HG03558 (cell line): ENCODE data around the gene TWNK.

Experiments
- ATAC-seq: cut with Tn5 transposase; IDR thresholded peaks from one replicate; pipeline ENCODE4 v1.9.1; 2021; ENCODE audit warnings: moderate number of reproducible peaks; ENCODE audit not compliant: unreplicated experiment; ENCODE audit errors: extremely low read depth

TWNK gene

GRCh38 chr10:100993986-100994708 is 6.8 kb downstream of the TWNK start:
- no peak for ATAC-seq

DNA sequence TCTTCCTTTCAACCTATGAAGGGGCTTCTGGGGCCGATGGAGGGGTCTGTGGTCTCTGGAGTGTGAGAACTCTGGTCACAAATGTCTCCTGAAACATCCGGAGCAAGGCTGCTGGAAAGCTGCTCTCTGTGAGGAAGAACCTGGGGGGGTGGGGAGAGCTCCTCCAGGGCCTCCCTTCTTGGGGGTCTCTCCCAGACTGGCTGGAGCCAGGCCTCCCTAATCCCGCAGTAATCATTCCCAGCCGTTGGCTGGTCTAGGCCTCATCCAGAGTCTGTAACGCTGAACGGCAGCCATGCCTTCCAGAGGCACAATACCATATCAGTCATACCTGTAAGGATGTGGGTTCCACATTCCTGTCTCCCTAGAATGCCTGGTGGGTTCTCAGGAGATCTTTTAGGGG is 7.8 kb downstream of the TWNK start:
- no peak for ATAC-seq

DNA sequence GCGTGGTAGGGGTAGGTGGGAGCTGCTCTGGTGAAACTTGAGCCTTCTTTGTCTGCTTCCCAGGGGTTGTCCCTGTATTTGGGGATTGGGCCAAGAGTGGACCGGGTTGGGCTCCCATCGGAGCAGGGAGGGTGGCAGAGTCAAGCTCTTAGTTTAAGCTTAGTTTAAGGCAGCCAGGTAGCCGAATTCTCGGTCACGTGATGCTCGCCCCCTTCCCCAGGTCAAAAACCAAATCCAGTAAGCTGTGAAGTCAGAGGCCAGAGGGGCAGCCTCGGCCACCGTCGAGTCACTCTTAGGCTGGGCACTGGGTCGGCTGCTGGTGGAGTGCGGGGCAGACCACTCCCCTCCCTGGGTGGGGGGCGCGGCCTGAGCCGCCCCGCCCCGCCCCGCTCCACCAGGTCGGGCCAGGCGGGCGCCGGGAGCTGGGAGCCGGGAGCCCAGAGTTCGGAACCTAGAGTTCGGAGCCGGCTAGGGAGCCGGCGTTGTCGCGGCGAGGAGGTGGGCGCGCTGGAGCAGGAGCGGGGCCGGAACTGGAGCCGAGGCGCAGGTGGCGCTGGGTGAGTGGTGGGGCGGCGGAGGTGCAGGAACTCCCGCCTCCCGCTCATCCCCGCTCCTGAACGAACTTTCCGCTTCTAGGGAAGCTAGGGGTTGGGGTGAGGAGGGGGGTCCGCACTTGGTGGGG is 9.5 kb downstream of the TWNK start:
- ATAC-seq = no peak

DNA sequence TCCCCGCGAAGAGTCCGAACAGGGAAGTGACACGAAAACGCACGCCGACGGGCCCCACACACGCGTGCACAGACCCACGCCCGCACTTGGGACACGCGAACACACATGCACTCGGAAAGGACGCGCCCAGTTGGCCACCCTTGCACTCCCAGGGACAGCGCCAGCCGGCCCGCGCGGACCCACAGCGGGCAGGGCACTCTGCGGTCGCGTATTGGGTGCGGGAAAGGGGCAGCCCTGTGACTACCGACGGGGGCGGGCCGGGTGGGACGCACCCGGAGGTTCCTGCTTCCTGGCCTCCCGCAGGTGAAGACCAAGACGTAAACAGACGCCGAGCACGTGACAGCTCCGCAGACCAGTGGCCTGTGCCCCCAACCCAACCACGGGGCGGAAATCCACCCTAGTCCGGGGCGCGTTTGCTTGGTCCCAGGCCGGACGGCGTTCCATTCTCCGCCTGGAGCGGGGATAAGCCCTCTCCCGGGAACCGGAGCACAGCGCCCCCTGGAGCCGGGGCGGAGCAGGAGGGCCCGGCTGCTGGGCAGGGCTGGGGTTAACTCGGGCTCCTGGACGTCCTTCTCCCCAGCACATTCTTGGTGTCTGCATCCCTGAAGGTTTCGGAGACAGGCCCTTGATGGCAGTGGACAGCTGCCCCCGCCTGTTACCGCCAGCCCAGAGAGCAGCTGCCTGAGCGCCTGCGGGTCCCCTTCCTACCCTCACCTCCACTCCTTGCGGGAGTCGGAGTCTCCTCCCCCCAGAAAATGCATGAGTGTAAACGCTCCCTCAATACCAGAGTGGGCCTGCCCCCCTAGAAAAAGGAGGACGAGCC is 10.2 kb downstream of the TWNK start:
- no peak for ATAC-seq

DNA sequence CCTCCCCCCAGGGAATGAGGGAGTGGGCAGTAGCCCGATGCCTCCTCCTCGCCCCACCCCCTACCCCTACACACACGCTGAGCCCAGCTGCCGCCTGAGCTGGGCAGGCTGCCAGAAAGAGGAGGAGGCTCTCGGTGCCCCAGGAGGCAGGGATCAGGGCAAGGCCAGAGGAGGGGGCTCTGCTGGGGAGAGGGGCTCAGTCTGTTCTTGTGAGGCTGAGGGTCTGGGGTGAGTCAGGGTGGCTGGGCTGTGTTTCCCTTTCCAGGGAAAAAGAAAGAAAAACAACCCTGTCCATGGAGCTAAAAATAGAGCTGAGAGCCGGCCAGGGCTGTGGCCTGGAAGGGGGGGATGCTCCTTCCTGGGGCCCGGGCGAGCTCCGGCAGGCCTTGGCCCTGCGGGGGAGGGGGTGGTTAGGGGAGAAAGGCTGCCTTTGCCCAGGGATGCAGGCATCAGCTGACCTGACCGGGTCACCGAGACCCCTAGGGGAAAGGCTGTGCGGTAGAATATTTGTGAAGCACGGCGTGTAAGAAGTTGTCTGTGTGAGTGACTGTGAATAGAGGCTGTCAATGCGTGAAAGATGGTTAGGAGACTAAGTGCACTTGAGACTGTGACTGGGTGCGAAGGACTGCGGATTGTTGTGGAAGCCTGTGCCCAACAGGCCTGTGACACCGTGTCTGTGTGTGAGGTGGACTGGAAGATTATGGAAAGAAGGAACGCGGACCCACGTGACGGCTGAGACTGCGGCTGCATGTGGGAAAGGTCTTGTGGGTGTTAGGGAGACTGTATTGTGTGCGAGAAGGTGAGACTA is 11.0 kb downstream of the TWNK start:
- ATAC-seq = no peak

- no peak for ATAC-seq
These were observed 11.8 kb downstream of the TWNK start for GRCh38 chr10:100998991-100999741.

GRCh38 chr10:100999742-101000126 is 12.4 kb downstream of the TWNK start, which contains the start of gene LZTS2:
Gene LZTS2, plus strand, starts transcription at chr10:100999808. Its CDS starts 2,731 bp downstream, at chr10:101002539.
- ATAC-seq = no peak

GRCh38 chr10:101000127-101000914 is 13.0 kb downstream of the TWNK start:
- ATAC-seq = no peak

DNA sequence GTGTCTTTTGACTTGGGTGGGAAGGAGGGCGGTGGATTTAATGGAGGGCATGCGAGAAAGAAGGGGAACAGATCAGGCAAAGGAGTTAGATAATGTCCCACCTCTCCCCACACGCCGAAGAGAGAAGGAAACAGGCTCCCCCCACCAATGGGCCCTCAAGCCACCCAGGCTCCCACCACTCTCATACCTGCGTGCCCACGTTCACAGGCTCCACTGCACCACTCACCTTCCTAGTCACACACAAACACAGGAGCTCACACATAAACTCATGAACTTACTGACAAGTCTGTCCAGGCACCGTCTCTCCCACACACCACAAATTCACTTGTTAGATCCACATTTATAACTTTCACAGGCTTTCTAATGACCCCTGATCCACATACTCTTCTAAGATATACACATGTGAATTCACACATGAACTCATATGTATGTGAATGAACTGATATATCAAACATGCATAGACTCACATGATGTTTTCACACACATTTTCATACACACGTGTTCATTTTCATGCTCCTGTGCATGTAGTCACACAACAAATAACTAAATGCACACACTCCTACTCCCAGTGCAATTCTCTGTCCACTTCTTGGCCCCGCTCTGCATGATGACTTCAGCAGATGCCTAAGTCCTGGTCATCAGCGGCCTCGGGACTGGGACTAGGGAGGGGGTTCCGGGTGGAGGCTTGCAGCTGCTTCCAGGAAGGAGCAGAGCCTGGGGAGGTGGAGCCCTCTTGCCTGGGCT is 13.7 kb downstream of the TWNK start:
- no peak for ATAC-seq

GRCh38 chr10:101001659-101002035 is 14.3 kb downstream of the TWNK start:
- no peak for ATAC-seq

DNA sequence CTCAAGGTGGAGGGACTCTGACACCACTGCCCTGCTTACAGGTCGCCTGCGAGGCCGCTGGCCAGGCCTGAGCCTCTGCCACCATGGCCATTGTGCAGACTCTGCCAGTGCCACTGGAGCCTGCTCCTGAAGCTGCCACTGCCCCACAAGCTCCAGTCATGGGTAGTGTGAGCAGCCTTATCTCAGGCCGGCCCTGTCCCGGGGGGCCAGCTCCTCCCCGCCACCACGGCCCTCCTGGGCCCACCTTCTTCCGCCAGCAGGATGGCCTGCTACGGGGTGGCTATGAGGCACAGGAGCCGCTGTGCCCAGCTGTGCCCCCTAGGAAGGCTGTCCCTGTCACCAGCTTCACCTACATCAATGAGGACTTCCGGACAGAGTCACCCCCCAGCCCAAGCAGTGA is 15.1 kb downstream of the TWNK start:
- ATAC-seq = no peak

DNA sequence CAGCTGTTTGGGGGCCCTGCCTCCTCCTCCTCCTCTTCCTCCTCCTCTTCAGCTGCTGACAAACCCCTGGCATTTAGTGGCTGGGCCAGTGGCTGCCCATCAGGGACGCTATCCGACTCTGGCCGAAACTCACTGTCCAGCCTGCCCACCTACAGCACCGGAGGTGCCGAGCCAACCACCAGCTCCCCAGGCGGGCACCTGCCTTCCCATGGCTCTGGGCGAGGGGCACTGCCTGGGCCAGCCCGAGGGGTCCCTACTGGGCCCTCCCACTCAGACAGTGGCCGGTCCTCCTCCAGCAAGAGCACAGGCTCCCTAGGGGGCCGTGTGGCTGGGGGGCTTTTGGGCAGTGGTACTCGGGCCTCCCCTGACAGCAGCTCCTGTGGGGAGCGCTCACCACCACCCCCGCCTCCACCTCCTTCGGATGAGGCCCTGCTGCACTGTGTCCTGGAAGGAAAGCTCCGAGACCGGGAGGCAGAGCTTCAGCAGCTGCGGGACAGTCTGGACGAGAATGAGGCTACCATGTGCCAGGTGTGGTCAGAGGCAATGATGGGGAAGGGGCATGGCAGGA is 16.4 kb downstream of the TWNK start:
- ATAC-seq = no peak

DNA sequence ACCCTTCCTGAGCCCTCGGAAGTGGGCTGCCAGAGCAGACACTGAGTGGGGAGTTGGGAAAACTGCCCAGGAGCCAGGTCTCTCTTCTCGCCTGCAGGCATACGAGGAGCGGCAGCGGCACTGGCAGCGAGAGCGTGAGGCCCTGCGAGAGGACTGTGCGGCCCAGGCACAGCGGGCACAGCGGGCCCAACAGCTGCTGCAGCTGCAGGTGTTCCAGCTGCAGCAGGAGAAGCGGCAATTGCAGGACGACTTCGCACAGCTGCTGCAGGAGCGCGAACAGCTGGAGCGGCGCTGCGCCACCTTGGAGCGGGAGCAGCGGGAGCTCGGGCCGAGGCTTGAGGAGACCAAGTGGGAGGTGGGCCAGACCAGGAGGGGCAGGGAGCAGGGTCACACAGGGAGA is 18.0 kb downstream of the TWNK start:
- no peak for ATAC-seq

DNA sequence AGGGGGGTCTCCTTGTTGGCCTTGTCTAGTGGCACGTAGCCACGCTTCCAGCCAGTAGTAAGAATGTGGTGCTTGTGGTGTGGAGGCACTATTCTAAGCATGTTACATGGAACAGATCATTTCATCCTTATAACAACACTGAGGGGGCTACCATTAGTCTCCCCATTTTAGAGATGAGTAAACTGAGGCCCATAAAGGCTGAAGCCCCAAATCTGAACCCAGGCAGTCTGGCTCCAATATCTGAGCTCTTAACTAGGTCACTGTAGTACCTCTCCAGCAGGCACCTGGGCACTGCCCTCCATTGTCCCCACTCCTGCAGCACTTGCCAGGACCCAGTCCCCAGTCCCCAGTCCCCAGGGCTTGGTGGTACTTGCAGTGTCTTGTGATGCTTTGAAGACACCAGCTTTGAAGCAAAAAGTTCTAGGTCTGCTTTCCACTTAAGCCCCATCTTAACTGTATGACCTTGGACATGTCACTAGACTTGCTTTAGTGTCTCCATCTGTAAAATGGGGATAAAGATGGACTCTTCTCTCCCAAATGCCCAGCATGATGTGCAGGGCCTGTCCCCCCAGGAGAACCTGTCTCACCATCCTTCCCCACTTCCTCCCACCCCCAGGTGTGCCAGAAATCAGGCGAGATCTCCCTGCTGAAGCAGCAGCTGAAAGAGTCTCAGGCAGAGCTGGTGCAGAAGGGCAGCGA is 18.7 kb downstream of the TWNK start:
- ATAC-seq = no peak

GRCh38 chr10:101006593-101007098 is 19.3 kb downstream of the TWNK start:
- ATAC-seq = no peak

- no peak for ATAC-seq
These were observed 19.9 kb downstream of the TWNK start for GRCh38 chr10:101007099-101007711.
